CD4-positive, alpha-beta T cell treated with Interleukin-2 at 100 ng/mL for 4 hours (primary cell): ENCODE data around the gene C12orf75.

ENCODE experiments used
- DNase-seq: peaks from one replicate; pipeline ENCODE4 v3.0.0-alpha.2; 2020; ENCODE audit warnings: low spot score

C12orf75 gene

GRCh38 chr12:105418821-105419291 is 88.4 kb downstream of the C12orf75 start:
- DNase-seq, result no peak

DNA sequence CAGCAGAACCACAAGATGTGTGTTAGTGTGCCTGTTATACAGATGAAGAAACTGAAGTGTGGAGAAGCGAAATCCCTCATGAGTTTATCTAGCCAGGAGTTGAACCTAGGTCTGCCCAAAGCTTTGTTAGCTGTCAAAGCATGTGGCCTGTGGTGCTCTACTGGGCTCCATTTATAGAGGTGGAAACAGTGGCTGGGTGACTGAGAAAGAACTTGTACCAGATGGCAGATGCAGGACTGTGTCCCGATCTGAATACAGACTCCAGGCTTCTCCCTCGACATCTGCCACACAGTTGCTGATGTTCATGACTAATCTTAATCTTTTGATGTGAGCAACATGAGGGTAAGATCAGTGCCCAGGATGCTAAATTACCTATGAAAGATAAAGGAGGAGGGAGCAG is 89.1 kb downstream of the C12orf75 start:
- DNase-seq, result no peak

DNA sequence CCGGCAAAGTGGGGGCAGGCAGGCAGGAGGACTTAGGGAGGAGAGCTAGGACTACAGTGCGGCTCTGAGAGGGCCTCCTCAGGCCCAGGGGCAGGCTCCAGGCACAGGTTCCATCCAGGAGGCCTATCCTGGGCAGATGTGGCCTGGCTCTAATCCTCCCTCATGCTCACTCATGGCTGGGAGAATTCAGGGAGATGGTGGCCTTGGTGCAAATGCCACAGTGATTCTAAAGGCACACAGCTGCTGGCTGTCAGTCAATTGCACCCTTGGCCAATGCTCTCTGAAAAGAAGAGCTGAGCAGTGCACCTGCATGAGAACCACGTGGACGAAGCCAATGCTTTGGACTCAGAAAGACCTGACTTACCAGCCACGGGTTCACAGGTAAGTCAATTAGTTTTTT is 89.6 kb downstream of the C12orf75 start:
- DNase-seq, result no peak

GRCh38 chr12:105420659-105421240 is 90.3 kb downstream of the C12orf75 start:
- DNase-seq, result peak; percentile 56
